ENCODE results near the gene ARHGAP19. TPM values are rescaled to one million over a fixed set of nuclear protein-coding genes. Genes with fewer than 3 reads are reported as not detected.

ARHGAP19 gene
- total RNA-seq, 5 donors from 2014 or later (not counting 1 experiment from before 2014, with no cell fraction given), result 11.0 to 18.9 (median 15.0) TPM

DNA sequence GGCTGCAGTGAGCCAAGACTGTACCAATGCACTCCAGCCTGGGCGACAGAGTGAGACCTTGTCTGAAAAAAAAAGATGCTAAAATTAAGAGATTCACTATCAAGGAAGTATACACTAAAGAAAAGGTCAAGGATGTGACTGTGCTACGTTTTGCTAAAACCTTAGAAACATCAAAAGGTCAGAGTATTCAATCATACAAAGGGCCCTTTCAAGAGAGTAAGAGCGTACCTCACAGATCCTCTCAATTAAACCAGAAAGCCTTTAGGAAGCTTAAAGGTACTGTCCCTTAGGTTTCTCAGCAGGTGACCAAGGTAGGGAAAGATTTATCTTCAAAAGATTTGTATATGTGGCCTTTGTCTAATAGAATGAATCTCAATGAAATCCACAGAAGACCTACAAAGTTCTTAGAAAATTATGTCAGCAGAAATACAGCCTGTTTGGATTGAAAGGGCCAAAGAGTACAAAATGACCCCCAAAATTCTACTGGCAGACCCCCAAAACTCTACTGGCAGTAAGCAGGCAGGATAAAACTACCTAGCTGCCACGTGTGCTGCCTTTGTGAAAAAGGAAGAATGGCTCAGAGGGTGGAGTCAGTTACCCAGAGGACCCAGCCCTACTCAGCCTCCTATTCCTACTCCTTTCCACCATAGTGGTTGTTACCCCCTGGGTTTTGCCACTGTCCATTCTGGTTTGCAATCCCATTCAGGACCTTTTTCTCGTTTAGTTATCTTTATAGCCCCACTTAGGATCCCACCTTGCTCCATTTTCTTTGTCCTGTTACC lies 36.7 kb downstream of the ARHGAP19 start:
- DNase-seq (no peak), ATAC-seq (replicated peaks in 1 of 4) (no peak)
- H3K4me1 ChIP-seq (ENCODE audit: control insufficient read depth in 1 of 2, extremely low read depth in 1 of 2, insufficient read depth in 2 of 2, low read length in 2 of 2), result no peaks in the 10 kb centered on the region
- Mint-ChIP-seq H3K36me3 (peaks cover 49% of the 10 kb centered on the region), H3K9me3 (no peaks in the 10 kb centered on the region), H3K27ac (no peak overlapping the region), H3K4me1 (no peaks in the 10 kb centered on the region), H3K27me3 (no peaks in the 10 kb centered on the region), H3K4me3 (no peak overlapping the region)
- no peak overlapping the region for H3K4me3 ChIP-seq (ENCODE audit: control insufficient read depth in 1 of 2, extremely low read depth in 1 of 2, low read length in 1 of 2)
- no peak overlapping the region for H3K27ac ChIP-seq (ENCODE audit: low read length)
- WGBS (ENCODE audit: insufficient coverage), result 100% methylated on average over 2 of the region's 5 CpGs
- CTCF ChIA-PET, result interaction anchor here in 1 of 2 donors (0.5 kb wide), 1 partner anchor 112 kb away, joined by 4 read pairs; no protein-coding TSS in a partner anchor
- peaks cover 3 to 25% of the 10 kb centered on the region in 2 donors for H3K36me3 ChIP-seq (ENCODE audit: control insufficient read depth in 2 of 2, extremely low read depth in 1 of 2, insufficient read depth in 1 of 2, low read length in 1 of 2)
- H3K9me3 ChIP-seq, result no peaks in the 10 kb centered on the region
- no peaks in the 10 kb centered on the region for H3K27me3 ChIP-seq (replicated peaks in 1 of 2; ENCODE audit: control insufficient read depth in 2 of 2, extremely low read depth in 1 of 2, insufficient read depth in 2 of 2, low read length in 1 of 2)
- POLR2A ChIA-PET, result no interaction called here

DNA sequence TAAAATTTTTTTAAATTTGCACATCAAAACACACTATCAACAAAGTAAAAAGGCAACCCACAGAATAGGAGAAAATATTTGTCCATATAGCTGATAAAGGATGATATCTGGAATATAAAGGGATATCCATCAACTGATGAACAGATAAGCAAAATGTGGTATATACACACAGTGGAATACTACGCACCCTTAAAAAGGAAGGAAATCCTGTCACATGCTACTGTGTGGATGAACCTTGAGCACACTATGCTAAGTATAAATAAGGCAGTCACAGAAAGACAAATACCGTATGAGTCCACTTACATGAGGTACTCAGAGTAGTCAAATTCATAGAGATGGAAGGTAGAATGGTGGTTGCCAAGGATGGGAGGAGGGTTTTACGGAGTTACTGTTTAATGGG lies 37.7 kb downstream of the ARHGAP19 start:
- Histone ChIP-seq H3K4me1 (ENCODE audit: control insufficient read depth in 1 of 2, extremely low read depth in 1 of 2, insufficient read depth in 2 of 2, low read length in 2 of 2) (no peaks in the 10 kb centered on the region), H3K27ac (ENCODE audit: low read length) (no peak overlapping the region), H3K9me3 (no peaks in the 10 kb centered on the region), H3K36me3 (ENCODE audit: control insufficient read depth in 2 of 2, extremely low read depth in 1 of 2, insufficient read depth in 1 of 2, low read length in 1 of 2) (peaks cover 3 to 25% of the 10 kb centered on the region in 2 donors), H3K27me3 (replicated peaks in 1 of 2; ENCODE audit: control insufficient read depth in 2 of 2, extremely low read depth in 1 of 2, insufficient read depth in 2 of 2, low read length in 1 of 2) (no peaks in the 10 kb centered on the region), H3K4me3 (ENCODE audit: control insufficient read depth in 1 of 2, extremely low read depth in 1 of 2, low read length in 1 of 2) (no peak overlapping the region)
- ChIA-PET POLR2A (no interaction called here), CTCF (no interaction called here)
- ATAC-seq (replicated peaks in 1 of 4) (no peak), DNase-seq (no peak)
- Mint-ChIP-seq H3K27me3 (no peaks in the 10 kb centered on the region), H3K4me3 (no peak overlapping the region), H3K36me3 (peaks cover 51% of the 10 kb centered on the region), H3K9me3 (no peaks in the 10 kb centered on the region), H3K4me1 (no peaks in the 10 kb centered on the region), H3K27ac (no peak overlapping the region)
- WGBS (ENCODE audit: insufficient coverage), result 93% methylated on average over 2 of the region's 3 CpGs

DNA sequence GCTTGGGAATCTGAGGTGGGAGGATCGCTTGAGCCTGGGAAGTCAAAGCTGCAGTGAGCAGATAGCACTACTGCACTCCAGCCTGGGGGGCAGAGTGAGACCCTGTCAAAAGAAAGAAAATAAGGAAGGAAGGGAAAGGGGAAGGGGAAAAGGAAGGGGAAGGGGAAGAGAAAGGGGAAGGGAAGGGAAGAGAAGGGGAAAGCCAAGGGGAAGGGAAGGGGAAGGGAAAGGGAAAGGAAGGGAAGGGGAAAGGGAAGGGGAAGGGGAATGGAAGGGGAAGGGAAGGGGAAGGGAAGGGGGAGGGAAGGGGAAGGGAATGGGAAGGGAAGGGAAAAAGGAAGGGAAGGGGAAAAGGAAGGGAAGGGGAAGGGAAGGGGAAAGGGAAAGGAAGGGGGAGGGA lies 41.5 kb downstream of the ARHGAP19 start:
- H3K4me1 ChIP-seq (ENCODE audit: control insufficient read depth in 1 of 2, extremely low read depth in 1 of 2, insufficient read depth in 2 of 2, low read length in 2 of 2), result no peaks in the 10 kb centered on the region
- H3K9me3 ChIP-seq, result no peaks in the 10 kb centered on the region
- no peak overlapping the region for H3K4me3 ChIP-seq (ENCODE audit: control insufficient read depth in 1 of 2, extremely low read depth in 1 of 2, low read length in 1 of 2)
- Mint-ChIP-seq H3K4me3 (no peak overlapping the region), H3K27me3 (no peaks in the 10 kb centered on the region), H3K27ac (no peak overlapping the region), H3K36me3 (peaks cover 50% of the 10 kb centered on the region), H3K4me1 (no peaks in the 10 kb centered on the region), H3K9me3 (no peaks in the 10 kb centered on the region)
- CTCF ChIA-PET, result interaction anchor here in 1 of 2 donors (0.6 kb wide), 1 partner anchor 542 kb away, joined by 4 read pairs; no protein-coding TSS in a partner anchor
- POLR2A ChIA-PET, result no interaction called here
- H3K36me3 ChIP-seq (ENCODE audit: control insufficient read depth in 2 of 2, extremely low read depth in 1 of 2, insufficient read depth in 1 of 2, low read length in 1 of 2), result peaks cover 3 to 24% of the 10 kb centered on the region in 2 donors
- H3K27ac ChIP-seq (ENCODE audit: low read length), result no peak overlapping the region
- ATAC-seq (replicated peaks in 1 of 4) (no peak), DNase-seq (no peak)
- WGBS (ENCODE audit: insufficient coverage), result 100% methylated on average over 1 of the region's 1 CpG
- H3K27me3 ChIP-seq (replicated peaks in 1 of 2; ENCODE audit: control insufficient read depth in 2 of 2, extremely low read depth in 1 of 2, insufficient read depth in 2 of 2, low read length in 1 of 2), result no peaks in the 10 kb centered on the region

DNA sequence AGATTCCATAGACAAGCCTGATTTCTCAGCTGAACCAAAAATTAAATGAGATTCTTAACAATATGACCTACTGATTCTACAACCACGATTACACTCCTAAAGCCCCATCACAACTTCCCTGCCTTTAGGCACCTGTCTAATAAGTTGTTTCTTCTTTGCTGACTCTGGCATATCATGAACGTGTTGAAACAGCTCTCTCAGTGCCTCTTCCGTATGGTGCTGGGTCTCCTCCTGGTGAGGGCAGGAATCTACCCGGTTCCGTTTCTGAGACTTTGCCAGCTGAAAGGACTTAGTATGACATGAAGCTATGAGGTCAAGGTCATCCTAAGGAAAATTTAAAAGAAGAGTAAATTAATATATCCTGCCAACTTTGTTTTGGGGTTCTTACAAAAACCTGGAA lies 48.6 kb downstream of the ARHGAP19 start:
- POLR2A ChIA-PET, result interaction anchor here in 1 of 2 donors (0.7 kb wide), 1 partner anchor 25 kb away, joined by 4 read pairs; no protein-coding TSS in a partner anchor
- Mint-ChIP-seq H3K4me1 (no peaks in the 10 kb centered on the region), H3K27ac (no peak overlapping the region), H3K4me3 (no peak overlapping the region), H3K9me3 (no peaks in the 10 kb centered on the region), H3K36me3 (peaks cover 31% of the 10 kb centered on the region), H3K27me3 (no peaks in the 10 kb centered on the region)
- Histone ChIP-seq H3K4me1 (ENCODE audit: control insufficient read depth in 1 of 2, extremely low read depth in 1 of 2, insufficient read depth in 2 of 2, low read length in 2 of 2) (no peaks in the 10 kb centered on the region), H3K4me3 (ENCODE audit: control insufficient read depth in 1 of 2, extremely low read depth in 1 of 2, low read length in 1 of 2) (no peak overlapping the region), H3K27ac (ENCODE audit: low read length) (no peak overlapping the region), H3K36me3 (ENCODE audit: control insufficient read depth in 2 of 2, extremely low read depth in 1 of 2, insufficient read depth in 1 of 2, low read length in 1 of 2) (peaks cover 8 to 29% of the 10 kb centered on the region in 2 donors), H3K27me3 (replicated peaks in 1 of 2; ENCODE audit: control insufficient read depth in 2 of 2, extremely low read depth in 1 of 2, insufficient read depth in 2 of 2, low read length in 1 of 2) (no peaks in the 10 kb centered on the region), H3K9me3 (no peaks in the 10 kb centered on the region)
- DNase-seq (no peak), ATAC-seq (replicated peaks in 1 of 4) (no peak)
- 93% methylated on average over 3 of the region's 5 CpGs for WGBS (ENCODE audit: insufficient coverage)
- CTCF ChIA-PET, result no interaction called here

DNA sequence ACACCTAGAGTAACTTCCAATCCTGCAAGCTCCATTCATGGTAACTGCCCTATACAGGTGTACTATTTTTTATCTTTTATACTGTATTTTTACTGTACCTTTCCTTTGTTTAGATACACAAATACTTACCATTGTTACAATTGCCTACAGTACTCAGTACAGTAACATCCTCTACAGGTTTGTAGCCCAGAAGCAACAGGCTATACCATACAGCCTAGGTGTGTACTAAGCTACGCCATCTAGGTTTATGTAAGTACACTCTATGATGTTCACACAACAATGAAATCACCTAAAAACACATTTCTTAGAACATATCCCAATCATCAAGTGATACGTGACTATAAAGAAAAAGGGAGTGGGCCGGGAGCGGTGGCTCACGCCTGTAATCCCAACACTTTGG lies 53.6 kb downstream of the ARHGAP19 start:
- H3K36me3 Mint-ChIP-seq, result peaks cover 15% of the 10 kb centered on the region
- H3K27ac Mint-ChIP-seq, result no peak overlapping the region
- WGBS (ENCODE audit: insufficient coverage), result no CpG with 5 or more reads among the region's 5 CpGs
- Histone ChIP-seq H3K4me1 (ENCODE audit: control insufficient read depth in 1 of 2, extremely low read depth in 1 of 2, insufficient read depth in 2 of 2, low read length in 2 of 2) (no peaks in the 10 kb centered on the region), H3K36me3 (ENCODE audit: control insufficient read depth in 2 of 2, extremely low read depth in 1 of 2, insufficient read depth in 1 of 2, low read length in 1 of 2) (peaks cover 9 to 28% of the 10 kb centered on the region in 2 donors), H3K9me3 (no peaks in the 10 kb centered on the region), H3K4me3 (ENCODE audit: control insufficient read depth in 1 of 2, extremely low read depth in 1 of 2, low read length in 1 of 2) (no peak overlapping the region), H3K27me3 (replicated peaks in 1 of 2; ENCODE audit: control insufficient read depth in 2 of 2, extremely low read depth in 1 of 2, insufficient read depth in 2 of 2, low read length in 1 of 2) (no peaks in the 10 kb centered on the region), H3K27ac (ENCODE audit: low read length) (no peak overlapping the region)
- H3K4me3 Mint-ChIP-seq, result no peak overlapping the region
- no peak for ATAC-seq (replicated peaks in 1 of 4)
- ChIA-PET CTCF (interaction anchor here in 1 of 2 donors (1.1 kb wide), 1 partner anchor 29 kb away, joined by 3 read pairs; no protein-coding TSS in a partner anchor), POLR2A (no interaction called here)
- H3K9me3 Mint-ChIP-seq, result no peaks in the 10 kb centered on the region
- no peaks in the 10 kb centered on the region for H3K4me1 Mint-ChIP-seq
- no peaks in the 10 kb centered on the region for H3K27me3 Mint-ChIP-seq
- DNase-seq, result no peak

DNA sequence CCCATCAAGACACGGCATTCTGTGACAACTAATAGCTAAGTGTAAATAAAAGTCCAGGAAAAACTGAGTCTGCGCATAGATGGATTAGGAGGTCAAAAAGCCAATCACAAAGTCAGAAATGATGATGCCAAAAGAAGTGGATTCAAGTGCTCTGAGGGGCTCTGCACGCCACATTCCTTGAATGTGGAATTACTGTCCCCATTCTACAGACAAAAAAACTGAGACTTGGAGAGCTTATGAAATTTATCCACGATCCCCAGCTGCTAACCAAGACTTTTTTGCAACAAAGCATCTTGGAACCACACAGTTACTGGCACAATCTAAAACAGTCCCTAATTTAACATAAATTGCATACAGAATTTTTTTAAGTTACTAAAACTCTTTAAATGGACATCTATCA lies 57.1 kb downstream of the ARHGAP19 start:
- peaks cover 8% of the 10 kb centered on the region for H3K36me3 Mint-ChIP-seq
- POLR2A ChIA-PET, result no interaction called here
- no peaks in the 10 kb centered on the region for H3K27me3 ChIP-seq (replicated peaks in 1 of 2; ENCODE audit: control insufficient read depth in 2 of 2, extremely low read depth in 1 of 2, insufficient read depth in 2 of 2, low read length in 1 of 2)
- H3K27ac ChIP-seq (ENCODE audit: low read length), result no peak overlapping the region
- H3K9me3 Mint-ChIP-seq, result no peaks in the 10 kb centered on the region
- no peaks in the 10 kb centered on the region for H3K27me3 Mint-ChIP-seq
- H3K4me3 ChIP-seq (ENCODE audit: control insufficient read depth in 1 of 2, extremely low read depth in 1 of 2, low read length in 1 of 2), result no peak overlapping the region
- ATAC-seq (replicated peaks in 1 of 4) (no peak), DNase-seq (no peak)
- H3K27ac Mint-ChIP-seq, result no peak overlapping the region
- H3K4me3 Mint-ChIP-seq, result no peak overlapping the region
- no peaks in the 10 kb centered on the region for H3K9me3 ChIP-seq
- H3K4me1 Mint-ChIP-seq, result peaks cover 0 to 6% (median 1%) of the 10 kb centered on the region in 3 donors
- 83% methylated on average over 1 of the region's 4 CpGs for WGBS (ENCODE audit: insufficient coverage)
- CTCF ChIA-PET, result interaction anchor here (0.6 to 1.7 kb wide), 5 partner anchors 23 to 458 kb away, joined by 3 to 6 read pairs (median 3); no protein-coding TSS in a partner anchor
- peaks cover 9 to 21% of the 10 kb centered on the region in 2 donors for H3K36me3 ChIP-seq (ENCODE audit: control insufficient read depth in 2 of 2, extremely low read depth in 1 of 2, insufficient read depth in 1 of 2, low read length in 1 of 2)
- H3K4me1 ChIP-seq (ENCODE audit: control insufficient read depth in 1 of 2, extremely low read depth in 1 of 2, insufficient read depth in 2 of 2, low read length in 2 of 2), result no peaks in the 10 kb centered on the region
